HepG2 (cell line): ENCODE measurements around the gene ICAM5. TPM values are rescaled to one million over a fixed set of nuclear protein-coding genes. Genes with fewer than 3 reads are reported as not detected.

Experiments used
- ATAC-seq: fragments of 200-7000 bp; cut with Tn5 transposase; 3 replicates; pipeline ENCODE4 v1.9.1; 2020; ENCODE audit warnings: mild to moderate bottlenecking, moderate library complexity
- BruUV-seq: library from RNA; stranded (reverse); fragments of 400-500 nt; replicated peaks from 2 replicates; lab custom pipeline; 2021; lab: Mats Ljungman, UMichigan
- CTCF ChIA-PET: fragments of 300-600 bp; formaldehyde crosslinking; extraction: SDS; loops from one replicate; lab custom pipeline; 2021; ENCODE audit warnings: low total read pairs, inconsistent platforms, low intra/inter-chr PET ratio; lab: Yijun Ruan, JAX
- POLR2A ChIA-PET: fragments of 350-600 bp; sonication (Branson Sonifier 250); formaldehyde crosslinking; loops from one replicate; lab custom pipeline; 2020; ENCODE audit warnings: antibody characterized with exemption, inconsistent platforms; lab: Yijun Ruan, JAX
- DNase-seq: peaks from one replicate; pipeline ENCODE4 v3.0.0-alpha.2; 2015; ENCODE audit warnings: low spot score
- FAIRE-seq: peaks from 3 replicates; lab custom pipeline; 2011; peaks lifted over from hg19 to GRCh38; lab: Jason Lieb, UNC
- H2AFZ ChIP-seq: one replicate; pipeline ENCODE4 v1.6.1; 2011; ENCODE audit warnings: low read length, inconsistent platforms
- H3K27ac ChIP-seq: fragments of 300-600 bp; 3 replicates; pipeline ENCODE4 v1.8.0; 2011; ENCODE audit warnings: mixed run types, mild to moderate bottlenecking, mixed read lengths, low read length, inconsistent platforms; ENCODE audit not compliant: insufficient read depth; ENCODE audit errors: extremely low read length
- H3K27me3 ChIP-seq, 2 experiments: fragments of 200-600 bp in 1 of 2; 2 replicates in 1 of 2; 3 replicates in 1 of 2; pipeline versions ENCODE4 v1.6.0 to v1.8.0; 2011; ENCODE audit warnings: low read length in 2 of 2, mild to moderate bottlenecking in 2 of 2, moderate library complexity in 2 of 2, inconsistent platforms in 1 of 2; ENCODE audit not compliant: insufficient read depth in 2 of 2, control insufficient read depth in 1 of 2
- H3K36me3 ChIP-seq, 2 experiments: fragments of 200-600 bp in 1 of 2; replicated peaks in 1 of 2; 2 replicates in 1 of 2; 3 replicates in 1 of 2; pipeline versions ENCODE4 v1.5.1 to v1.8.0; 2011; ENCODE audit warnings: low read length in 2 of 2, inconsistent platforms in 1 of 2; ENCODE audit not compliant: insufficient read depth in 2 of 2, control insufficient read depth in 1 of 2
- H3K4me1 ChIP-seq: 2 replicates; pipeline ENCODE4 v1.5.1; 2012; ENCODE audit warnings: low read length, inconsistent platforms; ENCODE audit not compliant: insufficient read depth
- H3K4me2 ChIP-seq: 2 replicates; pipeline ENCODE4 v1.6.0; 2011; ENCODE audit warnings: low read depth, low read length, inconsistent platforms
- H3K4me3 ChIP-seq, 3 experiments: fragments of 200-600 bp in 1 of 3; sonication (generic), shearing (Covaris generic) in 1 of 3; replicated peaks in 1 of 3; 2 replicates each; pipeline ENCODE4 v1.5.1; 2011 to 2016; ENCODE audit warnings: low read length in 3 of 3, inconsistent platforms in 2 of 3, low read depth in 2 of 3, mild to moderate bottlenecking in 2 of 3, control low read depth in 1 of 3, mixed read lengths in 1 of 3; ENCODE audit not compliant: insufficient read depth in 1 of 3
- H3K79me2 ChIP-seq: one replicate; pipeline ENCODE4 v1.6.1; 2011; ENCODE audit warnings: low read length, inconsistent platforms; ENCODE audit not compliant: insufficient read depth
- H3K9ac ChIP-seq: 2 replicates; pipeline ENCODE4 v1.6.0; 2011; ENCODE audit warnings: mild to moderate bottlenecking, low read depth, low read length, inconsistent platforms; ENCODE audit not compliant: insufficient read depth
- H3K9me3 ChIP-seq: 2 replicates; pipeline ENCODE4 v1.5.1; 2012; ENCODE audit warnings: mild to moderate bottlenecking, low read length
- H4K20me1 ChIP-seq: 2 replicates; pipeline ENCODE4 v1.6.0; 2011; ENCODE audit warnings: inconsistent platforms, mild to moderate bottlenecking, low read length, moderate library complexity; ENCODE audit not compliant: insufficient read depth
- AGO2 ChIP-seq: fragments of 200-400 bp; formaldehyde crosslinking; optimal IDR thresholded peaks from 2 replicates; pipeline ENCODE3; 2017; ENCODE audit warnings: mild to moderate bottlenecking, low read depth, low read length, moderate library complexity
- DRAP1 ChIP-seq: IDR thresholded peaks from 2 replicates; pipeline ENCODE4 v1.6.1; 2016; ENCODE audit warnings: missing genetic modification reagents, missing compliant biosample characterization
- MIXL1 ChIP-seq: IDR thresholded peaks from 2 replicates; pipeline ENCODE4 v1.6.1; 2016
- ZFP91 ChIP-seq: sonication (generic); formaldehyde crosslinking; IDR thresholded peaks from 2 replicates; pipeline ENCODE4 v1.9.0; 2022; ENCODE audit warnings: missing genetic modification reagents, mild to moderate bottlenecking, borderline replicate concordance
- ZNF543 ChIP-seq: sonication (generic); formaldehyde crosslinking; IDR thresholded peaks from 2 replicates; pipeline ENCODE4 v1.4.0; 2020; ENCODE audit warnings: mild to moderate bottlenecking, missing genetic modification reagents
- ZNF574 ChIP-seq: sonication (generic); formaldehyde crosslinking; IDR thresholded peaks from 2 replicates; pipeline ENCODE4 v1.4.0; 2020; ENCODE audit warnings: missing genetic modification reagents
- WGBS: methylation state at CpG from one replicate; pipeline ENCODE4 v1.1.6; 2017; ENCODE audit warnings: low lambda C conversion rate; 5-methylcytosine and 5-hydroxymethylcytosine counted together
- in situ Hi-C: cut with HindIII; loops from 2 replicates; pipeline ENCODE4 v1.10.0; 2017; ENCODE audit warnings: low pct_unique_long_range_greater_than_20kb; ENCODE audit not compliant: extremely low pct_ligation_motif_present
- intact Hi-C: fragments of 100-400 bp; cut with micrococcal nuclease; formaldehyde crosslinking; loops from one replicate; pipeline ENCODE4 v1.10.0; 2022; ENCODE audit not compliant: unreplicated experiment
- polyA plus RNA-seq, 8 experiments: library from polyadenylated mRNA; depleted of rRNA in 3 of 8; stranded (reverse) in 7 of 8; unstranded in 1 of 8; fragments of >200 nt; fragmentation: Illumina TruSeq in 4 of 8; extraction: Trizol in 4 of 8; gene quantifications; 2 replicates each; pipeline versions ENCODE4 v1.2.1 to v1.2.3, GENCODE V29; 2011 to 2016; ENCODE audit warnings: low read depth in 4 of 8, missing spikeins in 1 of 8, mixed read lengths in 1 of 8; ENCODE audit not compliant: insufficient read depth in 1 of 8
- total RNA-seq, 5 experiments: library from RNA; depleted of rRNA; stranded (reverse); fragments of >200 nt; fragmentation: Illumina TruSeq; extraction: Trizol; gene quantifications; 2 replicates each; pipeline ENCODE4 v1.2.3, GENCODE V29; 2016; ENCODE audit warnings: low read depth in 1 of 5

ICAM5 gene
- total and polyA plus RNA-seq, 2 of the 13 experiments (the other 11 are each of a cell fraction or from before 2014, with no cell fraction given) = 0.46 to 1.6 TPM

- TF ChIP-seq ZFP91 (CRISPR knock-in tag) (no peak), MIXL1 (CRISPR knock-in tag) (no peak), ZNF543 (no peak)
Measured at GRCh38 chr19:10255358-10255757, 34.4 kb upstream of the ICAM5 start (continued).

- Histone ChIP-seq H3K9me3 (no peaks in the 10 kb centered on the region), H3K4me2 (no peak overlapping the region), H3K36me3 (peaks cover 12 to 40% of the 10 kb centered on the region in 2 experiments), H3K27me3 (no peaks in the 10 kb centered on the region; a peak in 1 of 5 replicates), H4K20me1 (no peaks in the 10 kb centered on the region), H2AFZ (no peak overlapping the region), H3K9ac (no peak overlapping the region), H3K4me1 (peaks cover 65% of the 10 kb centered on the region), H3K27ac (no peak overlapping the region), H3K79me2 (peaks cover 11% of the 10 kb centered on the region), H3K4me3 (no peak overlapping the region)
- in situ Hi-C loops = no loop called here
- no TSS peak for BruUV-seq
- no peak for DNase-seq
- ATAC-seq = no peak
- no peak for FAIRE-seq
- POLR2A ChIA-PET = interaction anchor here (5.4 kb wide), 1 partner anchor 14 kb away, joined by 71 read pairs; the partner anchor contains the start of gene ICAM1
- WGBS = 99% methylated on average over 15 of the region's 18 CpGs
- intact Hi-C loops = no loop called here
- CTCF ChIA-PET = no interaction called here
- TF ChIP-seq ZNF574 (CRISPR knock-in tag) (no peak), DRAP1 (CRISPR knock-in tag) (no peak), AGO2 (peak; percentile 41)
Measured at GRCh38 chr19:10256551-10256950, 33.2 kb upstream of the ICAM5 start.
